Measurements from ENCODE around the gene RUNX1. TPM values are rescaled to one million over a fixed set of nuclear protein-coding genes. Genes with fewer than 3 reads are reported as not detected.

Gene RUNX1
- total RNA-seq, 1 donor from 2014 or later, result 18.7 TPM

DNA sequence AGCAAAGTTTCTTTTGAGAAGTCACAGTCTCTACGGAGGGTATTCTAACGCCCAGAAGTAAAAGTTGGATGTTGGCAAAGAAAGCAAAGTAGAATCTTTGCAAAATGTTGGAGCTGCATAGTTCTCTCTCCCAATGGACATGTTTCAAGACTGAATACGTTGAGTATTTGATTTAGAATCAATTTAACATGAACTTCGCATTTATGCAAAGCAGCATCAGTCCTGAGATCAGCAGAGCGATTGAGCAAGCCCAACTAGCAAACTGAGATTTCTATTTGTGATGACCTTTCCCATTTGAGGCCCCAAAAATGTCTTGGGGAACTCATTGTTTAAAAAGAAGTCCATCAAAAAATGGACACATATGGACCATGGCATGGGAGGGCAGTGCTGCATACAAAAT lies 8.0 kb downstream of the RUNX1 start:
- TF ChIP-seq, protein P1, sequence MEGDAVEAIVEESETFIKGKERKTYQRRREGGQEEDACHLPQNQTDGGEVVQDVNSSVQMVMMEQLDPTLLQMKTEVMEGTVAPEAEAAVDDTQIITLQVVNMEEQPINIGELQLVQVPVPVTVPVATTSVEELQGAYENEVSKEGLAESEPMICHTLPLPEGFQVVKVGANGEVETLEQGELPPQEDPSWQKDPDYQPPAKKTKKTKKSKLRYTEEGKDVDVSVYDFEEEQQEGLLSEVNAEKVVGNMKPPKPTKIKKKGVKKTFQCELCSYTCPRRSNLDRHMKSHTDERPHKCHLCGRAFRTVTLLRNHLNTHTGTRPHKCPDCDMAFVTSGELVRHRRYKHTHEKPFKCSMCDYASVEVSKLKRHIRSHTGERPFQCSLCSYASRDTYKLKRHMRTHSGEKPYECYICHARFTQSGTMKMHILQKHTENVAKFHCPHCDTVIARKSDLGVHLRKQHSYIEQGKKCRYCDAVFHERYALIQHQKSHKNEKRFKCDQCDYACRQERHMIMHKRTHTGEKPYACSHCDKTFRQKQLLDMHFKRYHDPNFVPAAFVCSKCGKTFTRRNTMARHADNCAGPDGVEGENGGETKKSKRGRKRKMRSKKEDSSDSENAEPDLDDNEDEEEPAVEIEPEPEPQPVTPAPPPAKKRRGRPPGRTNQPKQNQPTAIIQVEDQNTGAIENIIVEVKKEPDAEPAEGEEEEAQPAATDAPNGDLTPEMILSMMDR (IDR thresholded peaks at IDR 0.05; ENCODE audit: unreplicated experiment), result no peak
- Mint-ChIP-seq H3K9me3 (ENCODE audit: unreplicated experiment) (no peaks in the 10 kb centered on the region), H3K4me3 (ENCODE audit: unreplicated experiment) (no peak overlapping the region), H3K4me1 (ENCODE audit: unreplicated experiment) (peaks cover 6% of the 10 kb centered on the region), H3K27ac (ENCODE audit: unreplicated experiment) (no peak overlapping the region), H3K27me3 (ENCODE audit: unreplicated experiment) (peaks cover 7% of the 10 kb centered on the region), H3K36me3 (ENCODE audit: low read depth, unreplicated experiment) (no peaks in the 10 kb centered on the region)
- no peak for DNase-seq (ENCODE audit: low spot score)

DNA sequence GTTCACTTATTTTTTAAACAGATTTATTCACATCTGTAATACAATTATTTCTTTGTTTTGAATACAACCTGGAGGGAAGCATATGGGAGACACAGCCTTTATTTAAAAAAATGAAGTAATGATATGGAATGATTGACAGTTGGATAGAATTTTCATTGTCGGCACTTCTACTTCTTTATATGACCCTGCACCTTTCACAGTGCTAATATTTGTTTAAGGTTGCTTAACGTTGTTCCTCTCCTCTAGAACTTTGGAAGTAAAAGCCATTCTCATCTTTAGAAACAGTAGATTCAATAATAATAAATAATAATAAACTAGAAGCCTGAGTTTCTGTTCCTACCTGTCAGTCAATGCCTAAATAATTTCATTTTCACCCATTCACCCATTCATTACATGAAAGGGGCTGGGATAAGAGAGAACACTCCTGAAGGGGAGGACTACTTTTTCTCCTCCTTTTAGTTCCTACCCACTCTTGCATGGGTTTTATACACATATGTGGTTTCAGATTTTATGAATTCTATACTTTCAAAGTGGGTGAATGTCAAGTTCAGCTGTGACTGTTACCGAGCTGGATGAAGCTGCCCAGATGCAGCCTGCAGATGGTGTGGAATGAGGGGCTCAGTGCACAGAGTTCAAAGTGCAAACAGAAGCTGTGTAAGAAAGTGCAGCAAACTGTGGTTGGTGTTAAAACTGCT lies 9.4 kb downstream of the RUNX1 start:
- TF ChIP-seq, protein P1 (IDR thresholded peaks at IDR 0.05; ENCODE audit: unreplicated experiment), result no peak
- no peak overlapping the region for H3K4me3 Mint-ChIP-seq (ENCODE audit: unreplicated experiment)
- no peak for DNase-seq (ENCODE audit: low spot score)
- H3K36me3 Mint-ChIP-seq (ENCODE audit: low read depth, unreplicated experiment), result no peaks in the 10 kb centered on the region
- H3K4me1 Mint-ChIP-seq (ENCODE audit: unreplicated experiment), result peaks cover 4% of the 10 kb centered on the region
- H3K27me3 Mint-ChIP-seq (ENCODE audit: unreplicated experiment), result peaks cover 6% of the 10 kb centered on the region
- H3K9me3 Mint-ChIP-seq (ENCODE audit: unreplicated experiment), result no peaks in the 10 kb centered on the region
- no peak overlapping the region for H3K27ac Mint-ChIP-seq (ENCODE audit: unreplicated experiment)

DNA sequence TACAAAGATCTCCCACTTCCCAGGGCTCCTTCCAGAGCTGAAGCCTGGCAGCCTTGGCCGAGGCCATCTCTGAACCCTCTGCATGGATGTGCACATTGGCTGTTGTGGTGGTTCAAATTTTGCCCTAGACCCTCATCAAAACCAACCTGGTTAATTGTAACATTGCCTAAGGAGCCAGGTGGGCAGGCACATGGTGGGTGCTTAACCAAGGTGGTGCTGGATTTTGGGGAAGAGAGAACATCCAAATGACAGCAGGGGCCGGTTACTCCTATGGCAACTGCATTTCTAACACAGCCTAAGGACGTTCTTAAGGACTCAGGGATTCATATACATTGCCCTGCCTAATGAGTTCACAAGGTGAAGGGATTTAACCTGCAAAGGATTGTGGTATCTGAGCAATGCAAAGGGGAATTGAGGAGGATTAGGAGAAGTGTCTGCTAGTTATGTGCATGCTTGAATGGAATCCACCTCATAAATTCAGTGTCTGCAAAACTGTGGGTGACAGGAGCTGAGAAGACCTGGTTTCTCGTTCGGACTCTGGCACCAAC lies 10.3 kb downstream of the RUNX1 start:
- Mint-ChIP-seq H3K27me3 (ENCODE audit: unreplicated experiment) (peaks cover 3% of the 10 kb centered on the region), H3K36me3 (ENCODE audit: low read depth, unreplicated experiment) (no peaks in the 10 kb centered on the region), H3K27ac (ENCODE audit: unreplicated experiment) (no peak overlapping the region), H3K4me1 (ENCODE audit: unreplicated experiment) (no peaks in the 10 kb centered on the region), H3K9me3 (ENCODE audit: unreplicated experiment) (no peaks in the 10 kb centered on the region), H3K4me3 (ENCODE audit: unreplicated experiment) (no peak overlapping the region)
- TF ChIP-seq, protein P1 (IDR thresholded peaks at IDR 0.05; ENCODE audit: unreplicated experiment), result no peak
- DNase-seq (ENCODE audit: low spot score), result no peak

GRCh38 chr21:35037384-35037765 lies 11.7 kb downstream of the RUNX1 start:
- H3K4me3 Mint-ChIP-seq (ENCODE audit: unreplicated experiment), result no peak overlapping the region
- H3K4me1 Mint-ChIP-seq (ENCODE audit: unreplicated experiment), result no peaks in the 10 kb centered on the region
- H3K36me3 Mint-ChIP-seq (ENCODE audit: low read depth, unreplicated experiment), result no peaks in the 10 kb centered on the region
- H3K9me3 Mint-ChIP-seq (ENCODE audit: unreplicated experiment), result no peaks in the 10 kb centered on the region
- TF ChIP-seq, protein P1 (IDR thresholded peaks at IDR 0.05; ENCODE audit: unreplicated experiment), result no peak
- no peak for DNase-seq (ENCODE audit: low spot score)
- peaks cover 7% of the 10 kb centered on the region for H3K27me3 Mint-ChIP-seq (ENCODE audit: unreplicated experiment)
- no peak overlapping the region for H3K27ac Mint-ChIP-seq (ENCODE audit: unreplicated experiment)
